ENCODE data around the gene KLHL7.
"Not testable (repeated sequence)": the region's sequence is repeated elsewhere in the genome, so short reads cannot be mapped to it uniquely, and the experiment has no call there.

The KLHL7 gene

GRCh38 chr7:23107781-23108180 is 2.2 kb downstream of the KLHL7 start:
- DNase-seq, result no peak

GRCh38 chr7:23108995-23109394 is 3.4 kb downstream of the KLHL7 start:
- no peak for DNase-seq

- DNase-seq, result no peak
Measured at GRCh38 chr7:23109470-23109869, 3.9 kb downstream of the KLHL7 start.

- DNase-seq, result no peak
Measured at GRCh38 chr7:23114896-23115295, 9.3 kb downstream of the KLHL7 start.

GRCh38 chr7:23115991-23116390 is 10.4 kb downstream of the KLHL7 start:
- no peak for DNase-seq

GRCh38 chr7:23117841-23118240 is 12.3 kb downstream of the KLHL7 start:
- DNase-seq, result no peak

- no peak for DNase-seq
Measured at GRCh38 chr7:23120106-23120505, 14.5 kb downstream of the KLHL7 start.

- no peak for DNase-seq
Measured at GRCh38 chr7:23121165-23121564, 15.6 kb downstream of the KLHL7 start.

GRCh38 chr7:23123007-23123406 is 17.4 kb downstream of the KLHL7 start:
- no peak for DNase-seq

GRCh38 chr7:23123465-23123864 is 17.9 kb downstream of the KLHL7 start:
- DNase-seq, result no peak

- no peak for DNase-seq
Measured at GRCh38 chr7:23129036-23129435, 23.5 kb downstream of the KLHL7 start.

- not testable (repeated sequence) for DNase-seq
Measured at GRCh38 chr7:23131799-23132198, 26.2 kb downstream of the KLHL7 start.

- DNase-seq, result no peak
Measured at GRCh38 chr7:23133797-23134196, 28.2 kb downstream of the KLHL7 start.

- DNase-seq, result no peak
Measured at GRCh38 chr7:23135755-23136154, 30.2 kb downstream of the KLHL7 start.

GRCh38 chr7:23136216-23136615 is 30.6 kb downstream of the KLHL7 start:
- DNase-seq, result no peak

GRCh38 chr7:23157679-23158078 is 52.1 kb downstream of the KLHL7 start:
- no peak for DNase-seq

- no peak for DNase-seq
Measured at GRCh38 chr7:23158546-23158945, 53.0 kb downstream of the KLHL7 start.

GRCh38 chr7:23161482-23161881 is 55.9 kb downstream of the KLHL7 start:
- no peak for DNase-seq

GRCh38 chr7:23164846-23165245 is 59.3 kb downstream of the KLHL7 start:
- DNase-seq, result no peak

GRCh38 chr7:23165316-23165715 is 59.7 kb downstream of the KLHL7 start:
- DNase-seq, result no peak

GRCh38 chr7:23167691-23168090 is 62.1 kb downstream of the KLHL7 start:
- no peak for DNase-seq

- no peak for DNase-seq
Measured at GRCh38 chr7:23168111-23168885, 62.7 kb downstream of the KLHL7 start.

- DNase-seq, result no peak
Measured at GRCh38 chr7:23175938-23176337, 70.4 kb downstream of the KLHL7 start.

- DNase-seq, result peak; percentile 84 to 99 (median 93)
Measured at GRCh38 chr7:23181684-23182553, 76.3 kb downstream of the KLHL7 start, which contains the start of gene NUP42. NUP42 (plus strand) TSS chr7:23182048; CDS start chr7:23182086, 38 bp downstream.

All from T-helper 2 cell (primary cell).